Measurements from ENCODE around the gene SUPT3H.

DNA sequence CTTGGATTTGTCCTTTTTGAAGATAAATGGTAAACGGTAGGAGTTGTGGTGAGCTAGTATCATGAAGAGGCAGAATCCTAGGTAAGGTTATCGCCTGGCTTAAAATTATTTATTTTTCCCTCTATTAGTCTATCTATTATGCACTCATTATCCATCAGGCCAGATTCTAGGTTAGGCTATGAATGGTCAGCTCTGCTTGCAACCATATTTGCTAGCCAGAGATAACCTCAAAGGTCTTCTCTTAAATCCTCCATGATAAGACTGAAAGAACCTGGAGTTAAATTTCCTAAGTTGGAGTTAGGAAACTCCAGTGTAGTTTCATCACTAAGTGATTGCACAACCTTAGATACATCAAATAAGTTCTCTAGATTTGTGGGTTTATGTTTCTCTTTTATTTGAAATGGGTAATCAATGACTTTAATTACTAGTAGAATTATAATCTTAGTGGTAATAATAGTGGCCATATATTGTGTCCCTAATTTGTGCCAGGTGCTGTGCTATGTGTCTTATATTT is 351.7 kb downstream of the SUPT3H start:
- TF ChIP-seq CTCF (IDR thresholded peaks at IDR 0.05) (no peak), EZH2 (IDR thresholded peaks at IDR 0.05; ENCODE audit: borderline replicate concordance, insufficient read depth, low read depth, low read length, poor library complexity, severe bottlenecking) (no peak)

All from B cell (primary cell).